Measurements from ENCODE around the gene TTC32. TPM values are rescaled to one million over a fixed set of nuclear protein-coding genes. Genes with fewer than 3 reads are reported as not detected.

Gene TTC32
- total RNA-seq, 1 experiment from 2014 or later = 12.7 TPM

DNA sequence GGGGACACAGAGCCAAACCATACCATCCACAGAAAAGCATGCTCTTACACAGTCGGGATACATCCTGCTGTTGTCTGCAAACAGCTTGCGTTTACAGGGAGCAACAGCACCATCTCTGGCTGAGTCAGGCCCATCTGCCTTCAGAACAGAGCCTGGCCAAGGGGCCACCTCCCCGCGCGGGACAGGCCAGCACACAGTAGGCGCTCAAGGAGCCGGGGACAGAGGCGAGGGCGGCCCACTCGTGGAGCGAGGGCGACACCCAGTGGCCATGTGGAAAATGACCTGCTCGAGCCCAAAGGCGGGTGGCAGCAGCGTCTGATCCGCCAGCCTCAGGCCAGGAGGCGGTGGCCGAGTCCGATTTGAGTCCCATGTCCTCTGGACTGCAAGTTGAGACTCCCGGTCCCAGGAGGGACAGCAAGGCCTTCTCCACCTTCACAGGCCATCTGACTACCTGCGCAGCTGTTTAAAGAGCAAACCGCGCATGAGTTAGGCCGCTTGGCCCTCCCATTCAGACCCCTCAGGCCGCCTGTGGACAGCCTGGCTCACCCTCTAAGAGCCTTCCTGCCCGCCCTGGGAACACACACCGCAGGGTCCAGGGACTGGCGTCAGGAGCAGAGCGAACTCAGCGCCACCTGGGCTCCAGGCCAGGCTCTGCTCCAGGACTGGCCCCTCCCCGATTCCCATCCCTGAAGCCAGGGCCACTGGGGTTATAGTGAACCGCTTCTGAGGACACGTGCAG lies 38.3 kb downstream of the TTC32 start:
- H3K36me3 ChIP-seq (ENCODE audit: control insufficient read depth, insufficient read depth, low read length) = no peaks in the 10 kb centered on the region
- in situ Hi-C loops (cut with HindIII; ENCODE audit: low pct_unique_long_range_greater_than_20kb, low sequenced_read_pairs) (no loop called here), intact Hi-C loops (cut with micrococcal nuclease; ENCODE audit: unreplicated experiment) (loop anchor here (2.0 to 5.0 kb wide), 3 partner anchors 506 to 1343 kb away; partner anchors contain the start of gene OSR1)
- peak overlapping the region; percentile 57 for H3K27ac ChIP-seq (ENCODE audit: low read length)
- ChIA-PET CTCF (interaction anchor here (0.6 to 1.0 kb wide), 2 partner anchors 37 to 505 kb away, joined by 3 to 4 read pairs; partner anchors contain the start of gene OSR1), POLR2A (interaction anchor here (0.6 kb wide), 1 partner anchor 39 kb away, joined by 10 read pairs; no protein-coding TSS in a partner anchor)
- H3K9me3 ChIP-seq (ENCODE audit: control insufficient read depth, insufficient read depth, low read depth, low read length) = no peaks in the 10 kb centered on the region
- H3K4me1 ChIP-seq (ENCODE audit: control insufficient read depth, insufficient read depth, low read length) = 0 out of 2 replicates have a peak, but pooled peaks cover 2% of the 10 kb centered on the region
- BruUV-seq (replicated peaks) = no TSS peak
- peak; percentile 92 for ATAC-seq
- TF ChIP-seq, protein P1, sequence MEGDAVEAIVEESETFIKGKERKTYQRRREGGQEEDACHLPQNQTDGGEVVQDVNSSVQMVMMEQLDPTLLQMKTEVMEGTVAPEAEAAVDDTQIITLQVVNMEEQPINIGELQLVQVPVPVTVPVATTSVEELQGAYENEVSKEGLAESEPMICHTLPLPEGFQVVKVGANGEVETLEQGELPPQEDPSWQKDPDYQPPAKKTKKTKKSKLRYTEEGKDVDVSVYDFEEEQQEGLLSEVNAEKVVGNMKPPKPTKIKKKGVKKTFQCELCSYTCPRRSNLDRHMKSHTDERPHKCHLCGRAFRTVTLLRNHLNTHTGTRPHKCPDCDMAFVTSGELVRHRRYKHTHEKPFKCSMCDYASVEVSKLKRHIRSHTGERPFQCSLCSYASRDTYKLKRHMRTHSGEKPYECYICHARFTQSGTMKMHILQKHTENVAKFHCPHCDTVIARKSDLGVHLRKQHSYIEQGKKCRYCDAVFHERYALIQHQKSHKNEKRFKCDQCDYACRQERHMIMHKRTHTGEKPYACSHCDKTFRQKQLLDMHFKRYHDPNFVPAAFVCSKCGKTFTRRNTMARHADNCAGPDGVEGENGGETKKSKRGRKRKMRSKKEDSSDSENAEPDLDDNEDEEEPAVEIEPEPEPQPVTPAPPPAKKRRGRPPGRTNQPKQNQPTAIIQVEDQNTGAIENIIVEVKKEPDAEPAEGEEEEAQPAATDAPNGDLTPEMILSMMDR (IDR thresholded peaks at IDR 0.05) = peak; percentile 95
- no peak for TF ChIP-seq TCF7L2 (IDR thresholded peaks at IDR 0.05; ENCODE audit: low read depth, low read length)
- TF ChIP-seq POLR2AphosphoS5 (IDR thresholded peaks at IDR 0.05; ENCODE audit: low read depth, low read length) = no peak
- TF ChIP-seq SIN3A (IDR thresholded peaks at IDR 0.05; ENCODE audit: borderline replicate concordance, insufficient read depth, low read depth, low read length) = no peak
- TF ChIP-seq, protein P2, sequence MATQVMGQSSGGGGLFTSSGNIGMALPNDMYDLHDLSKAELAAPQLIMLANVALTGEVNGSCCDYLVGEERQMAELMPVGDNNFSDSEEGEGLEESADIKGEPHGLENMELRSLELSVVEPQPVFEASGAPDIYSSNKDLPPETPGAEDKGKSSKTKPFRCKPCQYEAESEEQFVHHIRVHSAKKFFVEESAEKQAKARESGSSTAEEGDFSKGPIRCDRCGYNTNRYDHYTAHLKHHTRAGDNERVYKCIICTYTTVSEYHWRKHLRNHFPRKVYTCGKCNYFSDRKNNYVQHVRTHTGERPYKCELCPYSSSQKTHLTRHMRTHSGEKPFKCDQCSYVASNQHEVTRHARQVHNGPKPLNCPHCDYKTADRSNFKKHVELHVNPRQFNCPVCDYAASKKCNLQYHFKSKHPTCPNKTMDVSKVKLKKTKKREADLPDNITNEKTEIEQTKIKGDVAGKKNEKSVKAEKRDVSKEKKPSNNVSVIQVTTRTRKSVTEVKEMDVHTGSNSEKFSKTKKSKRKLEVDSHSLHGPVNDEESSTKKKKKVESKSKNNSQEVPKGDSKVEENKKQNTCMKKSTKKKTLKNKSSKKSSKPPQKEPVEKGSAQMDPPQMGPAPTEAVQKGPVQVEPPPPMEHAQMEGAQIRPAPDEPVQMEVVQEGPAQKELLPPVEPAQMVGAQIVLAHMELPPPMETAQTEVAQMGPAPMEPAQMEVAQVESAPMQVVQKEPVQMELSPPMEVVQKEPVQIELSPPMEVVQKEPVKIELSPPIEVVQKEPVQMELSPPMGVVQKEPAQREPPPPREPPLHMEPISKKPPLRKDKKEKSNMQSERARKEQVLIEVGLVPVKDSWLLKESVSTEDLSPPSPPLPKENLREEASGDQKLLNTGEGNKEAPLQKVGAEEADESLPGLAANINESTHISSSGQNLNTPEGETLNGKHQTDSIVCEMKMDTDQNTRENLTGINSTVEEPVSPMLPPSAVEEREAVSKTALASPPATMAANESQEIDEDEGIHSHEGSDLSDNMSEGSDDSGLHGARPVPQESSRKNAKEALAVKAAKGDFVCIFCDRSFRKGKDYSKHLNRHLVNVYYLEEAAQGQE (IDR thresholded peaks at IDR 0.05; ENCODE audit: insufficient read depth in 1 of 2, low read depth in 2 of 2, low read length in 1 of 2) = 0 out of 4 replicates have a peak, but pooled peaks of 1 of the 2 experiments have one; percentile 40
- no peaks in the 10 kb centered on the region for H3K27me3 ChIP-seq (ENCODE audit: control insufficient read depth, insufficient read depth, low read length)
- peak; percentile 27 for DNase-seq (ENCODE audit: low read depth, low spot score)
- peak overlapping the region in 1 of 2 experiments; percentile 43; a peak in 2 of 4 replicates for H3K4me3 ChIP-seq (ENCODE audit: low read depth in 2 of 2, low read length in 2 of 2)

DNA sequence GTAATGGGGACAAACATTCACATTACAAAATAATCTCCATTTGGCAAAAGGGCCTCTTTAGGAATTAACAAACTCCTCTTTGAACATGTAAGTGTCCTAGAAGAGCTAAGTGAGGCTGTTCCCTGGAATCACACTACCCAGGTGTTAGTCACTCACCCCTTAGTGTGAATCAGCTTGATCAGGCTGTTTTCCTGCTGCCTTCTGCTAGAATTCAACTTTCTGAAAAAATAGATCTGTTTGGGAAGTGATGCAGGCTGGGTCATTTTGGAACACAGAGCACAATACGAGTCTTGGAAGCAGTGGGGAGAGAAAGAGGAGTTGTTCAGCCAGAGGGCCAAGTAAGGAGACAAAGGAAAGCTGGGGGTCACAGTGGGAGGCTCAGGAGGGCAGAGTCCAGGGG lies 40.0 kb downstream of the TTC32 start:
- no peaks in the 10 kb centered on the region for H3K36me3 ChIP-seq (ENCODE audit: control insufficient read depth, insufficient read depth, low read length)
- TF ChIP-seq, protein P1 (IDR thresholded peaks at IDR 0.05) = no peak
- TF ChIP-seq SIN3A (IDR thresholded peaks at IDR 0.05; ENCODE audit: borderline replicate concordance, insufficient read depth, low read depth, low read length) (no peak), TCF7L2 (IDR thresholded peaks at IDR 0.05; ENCODE audit: low read depth, low read length) (no peak), POLR2AphosphoS5 (IDR thresholded peaks at IDR 0.05; ENCODE audit: low read depth, low read length) (no peak)
- TF ChIP-seq, protein P2 (IDR thresholded peaks at IDR 0.05; ENCODE audit: insufficient read depth in 1 of 2, low read depth in 2 of 2, low read length in 1 of 2) = no peak
- ATAC-seq (no peak), DNase-seq (ENCODE audit: low read depth, low spot score) (no peak)
- H3K27me3 ChIP-seq (ENCODE audit: control insufficient read depth, insufficient read depth, low read length) = no peaks in the 10 kb centered on the region
- ChIA-PET CTCF (no interaction called here), POLR2A (no interaction called here)
- H3K4me3 ChIP-seq (ENCODE audit: low read depth in 2 of 2, low read length in 2 of 2) = no peak overlapping the region
- in situ Hi-C loops (cut with HindIII; ENCODE audit: low pct_unique_long_range_greater_than_20kb, low sequenced_read_pairs) = no loop called here
- no peak overlapping the region for H3K27ac ChIP-seq (ENCODE audit: low read length)
- 0 out of 2 replicates have a peak, but pooled peaks cover 6% of the 10 kb centered on the region for H3K4me1 ChIP-seq (ENCODE audit: control insufficient read depth, insufficient read depth, low read length)
- no TSS peak for BruUV-seq (replicated peaks)
- intact Hi-C loops (cut with micrococcal nuclease; ENCODE audit: unreplicated experiment) = loop anchor here (2.0 to 5.0 kb wide), 3 partner anchors 505 to 1341 kb away; partner anchors contain the start of gene OSR1
- no peaks in the 10 kb centered on the region for H3K9me3 ChIP-seq (ENCODE audit: control insufficient read depth, insufficient read depth, low read depth, low read length)
